ENCODE data around the gene NFKBIZ.

NFKBIZ gene

DNA sequence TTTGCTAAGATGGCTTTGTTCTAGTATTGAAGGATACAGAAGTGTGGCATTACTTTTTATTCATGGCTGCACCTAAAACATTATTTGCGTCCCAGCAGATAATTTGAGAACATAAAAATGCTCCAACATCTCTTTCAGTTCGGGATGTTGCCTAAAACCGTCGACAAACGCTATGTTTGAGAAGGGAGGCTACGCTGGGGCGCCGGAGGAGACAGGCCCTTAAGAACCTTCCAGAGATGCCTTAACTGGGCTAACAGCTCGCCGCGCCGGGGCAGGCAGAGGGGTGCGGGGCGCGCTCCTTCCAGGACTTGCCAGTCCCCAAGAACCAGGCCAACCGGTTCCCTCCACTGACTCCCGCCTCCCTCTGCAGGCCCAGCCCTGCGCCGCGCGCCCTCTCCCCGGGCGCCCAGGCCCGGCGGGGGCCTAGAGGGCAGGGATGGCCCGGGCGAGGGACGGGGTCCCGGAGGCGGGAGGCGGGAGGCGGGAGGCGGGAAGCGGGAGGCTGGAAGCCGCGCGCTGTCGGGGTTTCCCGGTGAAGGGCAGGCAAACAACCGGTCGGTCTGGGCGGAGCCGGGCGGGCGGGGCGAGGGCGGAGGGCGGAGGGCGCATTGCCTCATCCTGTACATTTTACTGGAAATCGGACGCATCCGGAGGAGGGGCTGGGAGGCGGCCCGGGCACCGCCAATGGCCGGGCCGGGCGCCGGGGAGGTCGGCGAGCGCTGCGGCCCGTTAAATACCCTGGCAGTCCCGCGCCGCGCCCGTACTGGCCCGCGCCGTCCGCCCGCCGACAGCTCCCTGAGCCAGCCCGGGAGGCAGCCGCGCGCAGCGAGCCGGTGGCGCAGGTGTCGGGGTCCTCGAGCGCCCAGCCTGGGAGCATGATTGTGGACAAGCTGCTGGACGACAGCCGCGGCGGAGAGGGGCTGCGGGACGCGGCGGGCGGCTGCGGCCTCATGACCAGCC lies at the start of gene NFKBIZ:
NFKBIZ (plus strand) TSS at position 761 of the 960 bp plus-strand sequence; CDS start at position 876, 115 bp downstream.
- peak; percentile 89 for DNase-seq

GRCh38 chr3:101801174-101801573 lies 48.1 kb upstream of the NFKBIZ start:
- DNase-seq = no peak

DNA sequence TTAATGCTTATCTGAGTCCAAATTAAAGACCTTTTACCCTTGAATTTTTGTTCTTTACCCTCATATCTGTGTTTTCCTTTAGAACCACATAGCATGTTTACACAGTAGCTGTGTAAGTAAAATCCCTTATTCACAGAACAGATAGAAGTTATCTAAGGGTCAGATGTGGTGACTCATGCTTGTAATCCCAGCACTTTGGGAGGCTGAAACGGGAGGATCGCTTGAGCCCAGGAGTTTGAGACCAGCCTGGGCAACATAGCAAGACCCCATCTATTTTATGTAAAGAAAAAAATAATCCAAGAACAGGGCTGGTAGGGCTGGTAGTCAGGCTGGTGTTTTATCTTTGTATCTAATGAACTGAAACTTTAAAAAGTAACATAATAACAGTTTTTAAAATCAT lies 47.1 kb upstream of the NFKBIZ start:
- DNase-seq = no peak

- peak; percentile 10 to 61 for DNase-seq
Measured at GRCh38 chr3:101803173-101803782, 46.0 kb upstream of the NFKBIZ start.

DNA sequence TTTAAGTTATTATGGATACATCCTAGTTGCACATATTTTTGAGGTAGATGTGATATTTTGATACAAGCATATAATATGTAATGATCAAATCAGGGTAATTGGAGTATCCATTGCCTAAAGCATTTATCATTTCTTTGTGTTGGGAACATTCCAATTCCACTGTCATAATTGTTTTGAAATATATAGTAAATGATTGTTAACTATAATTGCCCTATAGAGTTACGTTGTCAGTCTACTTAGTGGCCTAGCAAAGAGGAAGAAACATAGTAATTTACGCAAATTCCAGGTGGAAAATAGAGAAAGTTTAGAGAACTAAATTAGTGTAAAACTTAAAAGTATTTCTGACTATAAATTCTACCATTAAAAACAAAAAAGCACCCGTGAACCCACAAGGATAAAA lies 45.4 kb upstream of the NFKBIZ start:
- DNase-seq = no peak

- DNase-seq = no peak
Measured at GRCh38 chr3:101806491-101806890, 42.8 kb upstream of the NFKBIZ start.

DNA sequence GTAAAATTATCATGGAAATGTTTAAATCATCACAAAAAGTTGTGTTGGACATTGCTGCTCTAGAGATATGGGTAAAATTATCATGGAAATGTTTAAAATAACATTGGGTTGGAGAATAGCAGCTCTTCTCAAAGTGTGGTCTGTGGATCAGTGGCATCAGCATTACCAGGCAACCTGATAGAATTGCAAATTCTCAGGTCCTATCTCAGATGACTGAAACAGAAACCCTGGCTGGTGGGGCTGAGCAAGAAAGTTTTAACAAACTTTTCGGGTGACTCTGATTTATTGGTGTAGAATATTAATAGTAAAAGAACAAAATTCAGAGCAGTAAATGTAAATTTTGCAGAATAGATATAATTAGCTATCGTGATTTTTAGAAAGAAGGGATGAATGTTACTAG lies 41.4 kb upstream of the NFKBIZ start:
- DNase-seq = no peak

DNA sequence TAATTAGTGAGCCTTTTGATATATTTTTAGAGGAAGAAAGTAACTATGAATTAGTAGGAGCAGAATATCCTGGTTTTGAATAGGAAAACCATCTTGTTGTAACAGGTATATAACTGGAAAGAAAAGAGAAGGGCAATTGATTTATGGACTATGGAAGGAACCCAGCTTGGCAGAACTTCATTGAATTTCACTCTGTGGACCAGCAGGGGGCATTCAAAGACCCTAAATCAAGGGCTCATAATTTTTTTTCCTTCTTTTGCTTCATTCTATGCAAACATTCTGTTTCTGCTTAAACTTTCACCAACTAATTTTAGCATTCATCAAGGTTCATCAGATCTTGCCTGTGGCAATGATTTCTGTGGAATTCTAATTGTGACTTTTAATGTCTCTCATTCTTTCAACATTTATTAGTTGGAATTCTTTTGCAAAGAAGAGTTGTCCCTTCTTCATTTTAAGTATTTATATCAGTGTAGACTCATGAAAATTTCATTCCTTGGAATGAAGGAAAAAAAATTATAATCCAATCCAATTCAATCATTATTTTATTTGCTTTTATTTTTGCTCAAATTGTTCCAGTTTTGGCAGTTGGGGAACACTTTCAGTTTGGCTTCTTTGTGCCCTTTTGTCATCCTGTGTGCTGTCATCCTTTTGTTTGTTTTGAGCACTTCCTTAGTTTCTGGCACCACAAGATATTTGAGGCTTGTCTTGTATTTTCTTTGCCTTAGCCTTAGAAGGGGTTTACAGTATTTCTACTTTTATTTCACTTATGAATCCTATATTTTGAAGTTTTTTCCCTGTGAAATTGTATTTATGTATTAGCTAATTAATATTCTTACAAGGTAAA lies 39.9 kb upstream of the NFKBIZ start:
- peak in 1 of 2 donors; percentile 25 for DNase-seq

DNA sequence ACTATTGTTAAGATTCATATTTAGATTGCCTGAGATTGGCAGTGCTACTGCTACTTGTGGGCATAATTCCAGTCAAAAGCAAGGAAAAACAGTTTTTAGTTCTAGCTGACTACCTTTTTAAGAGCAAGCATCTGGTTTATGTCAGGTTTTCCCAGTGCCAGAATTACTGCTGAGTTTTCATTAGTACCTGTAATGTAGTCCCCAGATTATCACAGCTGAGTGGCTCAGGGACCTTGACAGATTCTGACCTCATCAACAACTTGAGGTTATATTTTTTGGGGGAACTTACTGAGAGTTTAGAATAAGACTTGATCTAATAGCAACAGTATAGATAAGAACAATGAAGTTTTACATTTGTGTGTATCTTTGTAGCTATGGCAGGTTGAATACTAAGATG lies 39.3 kb upstream of the NFKBIZ start:
- DNase-seq = no peak

GRCh38 chr3:101811875-101812274 lies 37.4 kb upstream of the NFKBIZ start:
- DNase-seq = no peak

- DNase-seq = no peak
Measured at GRCh38 chr3:101812895-101813294, 36.4 kb upstream of the NFKBIZ start.

GRCh38 chr3:101813817-101814440 lies 35.4 kb upstream of the NFKBIZ start:
- no peak for DNase-seq

DNA sequence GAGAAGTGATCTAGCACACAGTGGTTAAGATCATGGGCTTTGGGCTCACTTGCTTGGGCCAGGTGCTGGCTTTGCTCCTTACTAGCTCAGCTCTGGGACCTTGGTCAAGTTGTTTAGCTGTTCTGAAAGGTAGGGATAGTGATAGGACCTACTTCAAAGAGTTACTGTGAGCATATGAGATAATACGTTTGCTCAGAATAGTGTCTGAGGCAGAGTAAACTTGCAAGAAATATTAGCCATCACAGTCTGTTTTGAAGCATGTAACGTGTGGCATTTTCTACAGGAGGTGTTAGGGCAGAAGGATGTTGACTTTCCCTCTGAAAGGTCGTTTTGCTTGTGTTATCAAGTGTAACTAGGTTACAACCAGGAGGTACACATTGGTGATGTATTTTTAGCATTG lies 34.5 kb upstream of the NFKBIZ start:
- DNase-seq = no peak

- no peak for DNase-seq
Measured at GRCh38 chr3:101816215-101817149, 32.8 kb upstream of the NFKBIZ start.

DNA sequence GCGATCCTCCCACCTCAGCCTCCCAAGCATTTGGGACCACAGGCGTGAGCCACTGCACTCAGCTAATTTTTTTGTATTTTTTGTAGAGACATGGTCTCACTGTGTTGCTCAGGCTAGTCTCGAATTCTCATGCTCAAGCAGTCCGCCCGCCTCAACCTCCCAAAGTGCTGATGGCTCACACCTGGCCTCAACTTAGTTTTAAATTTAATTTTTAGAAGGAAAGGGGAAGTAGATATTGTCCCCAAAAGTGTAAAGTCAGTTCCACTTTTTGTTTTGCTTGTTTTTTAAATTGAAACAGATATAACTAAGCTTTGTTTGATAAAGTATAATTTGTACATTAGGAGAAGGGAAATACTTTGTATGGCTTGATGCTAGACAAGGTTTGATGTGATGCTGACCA lies 31.3 kb upstream of the NFKBIZ start:
- no peak for DNase-seq

DNA sequence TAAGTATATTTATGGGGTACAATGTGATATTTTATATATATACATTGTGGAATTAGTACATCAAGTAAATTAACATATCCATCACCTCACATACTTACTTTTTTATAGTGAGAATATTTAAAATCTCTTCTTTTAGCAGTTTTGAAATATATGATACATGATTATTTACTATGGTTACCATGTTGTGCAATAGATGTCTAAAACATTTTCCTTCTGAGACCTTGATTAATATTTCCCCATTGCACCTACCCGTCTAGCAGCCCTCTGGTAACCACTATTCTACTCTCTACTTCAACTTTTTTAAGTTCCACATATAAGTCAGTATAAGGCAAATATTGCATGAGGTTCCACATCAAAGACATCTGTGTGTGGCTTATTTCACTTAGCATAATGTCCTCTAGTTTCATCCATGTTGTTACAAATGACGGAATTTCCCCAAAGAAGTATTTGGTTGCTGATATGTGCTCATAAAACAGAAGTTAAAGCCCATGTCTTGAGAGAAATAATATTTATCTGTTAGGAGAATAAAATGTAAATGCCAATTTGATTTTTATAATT lies 29.6 kb upstream of the NFKBIZ start:
- DNase-seq = no peak

GRCh38 chr3:101821503-101821902 lies 27.8 kb upstream of the NFKBIZ start:
- no peak for DNase-seq

DNA sequence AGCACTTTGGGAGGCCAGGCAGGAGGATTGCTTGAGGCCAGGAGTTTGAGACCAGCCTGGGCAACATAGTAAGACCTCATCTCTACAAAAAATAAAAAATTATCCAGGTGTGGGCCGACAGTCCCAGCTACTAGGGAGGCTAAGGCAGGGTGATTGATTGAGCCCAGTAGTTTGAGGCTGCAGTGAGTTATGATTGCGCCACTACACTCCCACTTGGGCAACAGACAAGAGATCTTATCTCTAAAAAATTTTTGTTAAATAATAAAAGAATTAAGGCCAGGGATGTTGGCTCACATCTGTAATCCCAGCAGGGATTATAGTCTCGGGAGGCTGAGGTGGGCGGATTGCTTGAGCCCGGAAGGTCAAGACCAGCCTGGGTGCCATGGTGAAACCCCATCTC lies 25.8 kb upstream of the NFKBIZ start:
- DNase-seq = no peak

DNA sequence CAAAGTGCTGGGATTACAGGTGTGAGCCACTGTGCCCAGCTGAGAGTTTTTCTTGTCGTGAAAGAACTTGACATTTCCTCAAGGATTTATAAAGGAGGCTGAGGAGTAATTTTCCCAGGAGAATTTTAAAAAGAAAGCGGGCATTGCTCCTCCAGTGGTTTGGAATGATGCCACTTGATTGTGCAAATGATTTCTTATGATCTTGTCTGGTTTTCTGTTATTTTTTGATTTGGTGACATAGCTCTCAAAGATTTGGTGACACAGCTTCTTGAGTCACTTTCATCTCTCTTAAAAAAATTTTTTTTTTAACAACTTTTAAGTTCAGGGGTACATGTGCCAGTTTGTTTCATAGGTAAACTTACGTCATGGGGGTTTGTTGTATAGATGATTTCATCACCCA lies 24.6 kb upstream of the NFKBIZ start:
- no peak for DNase-seq

DNA sequence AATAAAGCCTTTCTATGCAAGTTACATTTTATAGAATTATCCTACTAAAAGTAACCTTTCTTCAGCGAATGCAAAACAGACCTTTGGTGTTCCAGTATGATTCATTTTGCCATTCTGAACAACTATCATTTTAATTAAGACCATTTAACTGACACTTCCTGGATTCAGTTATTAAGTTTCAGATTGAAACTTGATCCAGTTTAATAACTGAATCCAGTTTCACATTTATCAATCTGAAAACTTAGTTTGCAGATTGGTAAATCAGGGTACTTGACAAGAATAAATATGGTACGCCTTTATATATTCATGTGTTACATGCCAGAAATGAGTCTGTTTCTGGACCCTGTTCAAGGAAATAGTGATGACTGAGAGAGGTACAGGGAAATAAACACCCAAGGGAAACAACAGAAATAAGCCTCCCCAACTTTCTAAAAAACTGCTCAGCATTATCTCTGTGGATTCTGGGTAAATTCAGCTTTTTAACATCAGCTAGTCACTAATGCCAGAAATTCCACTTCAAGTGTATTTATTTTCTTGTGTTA lies 23.3 kb upstream of the NFKBIZ start:
- DNase-seq = no peak

Measured in hippocampal formation (tissue), 2 donors.